H9 (cell line): ENCODE measurements around the gene ZMYND12. TPM values are rescaled to one million over a fixed set of nuclear protein-coding genes. Genes with fewer than 3 reads are reported as not detected.

Experiments
- DNase-seq: peaks from one replicate; pipeline ENCODE4 v3.0.0-alpha.2; 2017
- H2AFZ ChIP-seq: one replicate; pipeline ENCODE4 v1.6.1; 2013; ENCODE audit warnings: mild to moderate bottlenecking, low read length, control low read depth, moderate library complexity
- H2AK5ac ChIP-seq: 2 replicates; pipeline ENCODE4 v1.6.1; 2013; ENCODE audit warnings: low read length, control low read depth, mixed read lengths; ENCODE audit not compliant: insufficient read length
- H2BK120ac ChIP-seq: one replicate; pipeline ENCODE4 v1.6.1; 2013; ENCODE audit warnings: low read depth, mild to moderate bottlenecking, low read length, control low read depth, inconsistent platforms; ENCODE audit not compliant: poor library complexity, severe bottlenecking
- H2BK12ac ChIP-seq: 2 replicates; pipeline ENCODE4 v1.6.1; 2013; ENCODE audit warnings: low read length, control low read depth, mixed read lengths, low read depth; ENCODE audit not compliant: insufficient read length
- H2BK15ac ChIP-seq: 2 replicates; pipeline ENCODE4 v1.6.1; 2013; ENCODE audit warnings: low read depth, low read length, control low read depth
- H2BK20ac ChIP-seq: one replicate; pipeline ENCODE4 v1.6.1; 2013; ENCODE audit warnings: low read depth, mild to moderate bottlenecking, low read length, control low read depth, inconsistent platforms; ENCODE audit not compliant: poor library complexity, severe bottlenecking
- H2BK5ac ChIP-seq: 2 replicates; pipeline ENCODE4 v1.6.1; 2013; ENCODE audit warnings: low read length, control low read depth, mixed read lengths; ENCODE audit not compliant: insufficient read length
- H3K14ac ChIP-seq: 2 replicates; pipeline ENCODE4 v1.6.1; 2013; ENCODE audit warnings: low read length, control low read depth; ENCODE audit not compliant: insufficient read depth
- H3K18ac ChIP-seq: 2 replicates; pipeline ENCODE4 v1.6.1; 2013; ENCODE audit warnings: low read depth, mild to moderate bottlenecking, mixed read lengths, low read length, control low read depth; ENCODE audit not compliant: insufficient read length
- H3K23ac ChIP-seq: 2 replicates; pipeline ENCODE4 v1.6.1; 2013; ENCODE audit warnings: low read length, control low read depth, mixed read lengths, low read depth; ENCODE audit not compliant: insufficient read length
- H3K23me2 ChIP-seq: 2 replicates; pipeline ENCODE4 v1.6.1; 2013; ENCODE audit warnings: low read depth, mild to moderate bottlenecking, mixed read lengths, low read length, control low read depth; ENCODE audit not compliant: insufficient read length, poor library complexity, severe bottlenecking
- H3K27ac ChIP-seq: 2 replicates; pipeline ENCODE4 v1.5.1; 2013; ENCODE audit warnings: low read length, control low read depth, mixed read lengths, low read depth; ENCODE audit not compliant: insufficient read length
- H3K27me3 ChIP-seq: 2 replicates; pipeline ENCODE4 v1.6.1; 2013; ENCODE audit warnings: low read length, control low read depth, inconsistent platforms; ENCODE audit not compliant: insufficient read depth
- H3K4ac ChIP-seq: 2 replicates; pipeline ENCODE4 v1.6.1; 2013; ENCODE audit warnings: low read depth, mild to moderate bottlenecking, control low read depth, inconsistent platforms, low read length, moderate library complexity
- H3K4me1 ChIP-seq: 2 replicates; pipeline ENCODE4 v1.6.1; 2013; ENCODE audit warnings: low read length, control low read depth, inconsistent platforms; ENCODE audit not compliant: insufficient read depth
- H3K4me2 ChIP-seq: 2 replicates; pipeline ENCODE4 v1.6.1; 2013; ENCODE audit warnings: low read length, control low read depth, mixed read lengths; ENCODE audit not compliant: insufficient read length, insufficient read depth
- H3K56ac ChIP-seq: 2 replicates; pipeline ENCODE4 v1.6.1; 2013; ENCODE audit warnings: low read depth, mild to moderate bottlenecking, mixed read lengths, low read length, control low read depth; ENCODE audit not compliant: insufficient read length
- H3K79me1 ChIP-seq: 2 replicates; pipeline ENCODE4 v1.6.1; 2013; ENCODE audit warnings: low read depth, mild to moderate bottlenecking, moderate library complexity, low read length, control low read depth, inconsistent platforms; ENCODE audit not compliant: insufficient read depth, poor library complexity, severe bottlenecking
- H3K79me2 ChIP-seq: 2 replicates; pipeline ENCODE4 v1.6.1; 2013; ENCODE audit warnings: low read length, control low read depth, inconsistent platforms; ENCODE audit not compliant: insufficient read depth
- H3K9ac ChIP-seq: 2 replicates; pipeline ENCODE4 v1.6.1; 2013; ENCODE audit warnings: low read length, control low read depth, mixed read lengths; ENCODE audit not compliant: insufficient read length; ENCODE audit errors: extremely low read depth
- H3K9me3 ChIP-seq: one replicate; pipeline ENCODE4 v1.6.1; 2013; ENCODE audit warnings: low read depth, low read length, inconsistent platforms; ENCODE audit not compliant: control insufficient read depth
- H3T11ph ChIP-seq: one replicate; pipeline ENCODE4 v1.6.1; 2013; ENCODE audit warnings: mild to moderate bottlenecking, low read length, control low read depth, inconsistent platforms
- H4K20me1 ChIP-seq: one replicate; pipeline ENCODE4 v1.6.1; 2013; ENCODE audit not compliant: control insufficient read depth, insufficient read length, insufficient read depth
- H4K5ac ChIP-seq: 2 replicates; pipeline ENCODE4 v1.6.1; 2013; ENCODE audit warnings: low read depth, mild to moderate bottlenecking, mixed read lengths, low read length, control low read depth; ENCODE audit not compliant: insufficient read length
- H4K8ac ChIP-seq: replicated peaks from 2 replicates; pipeline ENCODE4 v1.6.1; 2013; ENCODE audit warnings: low read length, control low read depth, mixed read lengths, low read depth; ENCODE audit not compliant: insufficient read length
- H4K91ac ChIP-seq: 2 replicates; pipeline ENCODE4 v1.6.1; 2013; ENCODE audit warnings: low read depth, mild to moderate bottlenecking, moderate library complexity, mixed read lengths, low read length, control low read depth; ENCODE audit not compliant: insufficient read length
- H3K27ac Mint-ChIP-seq, 3 experiments: 2 replicates in 2 of 3; 3 replicates in 1 of 3; pipeline ENCODE4 v1.8.0; 2020 to 2021; ENCODE audit warnings: mixed read lengths in 3 of 3, mild to moderate bottlenecking in 1 of 3, moderate library complexity in 1 of 3
- H3K27me3 Mint-ChIP-seq: 2 replicates; pipeline ENCODE4 v1.8.0; 2021; ENCODE audit warnings: low read depth, mild to moderate bottlenecking, moderate library complexity, mixed read lengths
- H3K36me3 Mint-ChIP-seq, 3 experiments: 2 replicates in 2 of 3; 3 replicates in 1 of 3; pipeline ENCODE4 v1.8.0; 2020 to 2021; ENCODE audit warnings: low read depth in 3 of 3, mixed read lengths in 3 of 3; ENCODE audit not compliant: insufficient read depth in 1 of 3
- H3K4me1 Mint-ChIP-seq, 2 experiments: 2 replicates each; pipeline ENCODE4 v1.8.0; 2020; ENCODE audit warnings: mixed read lengths in 2 of 2
- H3K4me3 Mint-ChIP-seq, 2 experiments: 2 replicates in 1 of 2; 3 replicates in 1 of 2; pipeline ENCODE4 v1.8.0; 2020 to 2021; ENCODE audit warnings: mild to moderate bottlenecking in 2 of 2, mixed read lengths in 2 of 2, moderate library complexity in 1 of 2
- H3K9me3 Mint-ChIP-seq, 2 experiments: 2 replicates in 1 of 2; 3 replicates in 1 of 2; pipeline ENCODE4 v1.8.0; 2020; ENCODE audit warnings: mild to moderate bottlenecking in 2 of 2, mixed read lengths in 2 of 2, moderate library complexity in 1 of 2
- WGBS: extraction: QIAGEN DNeasy Blood & Tissue Kit; methylation state at CpG from one replicate; pipeline ENCODE4 v1.1.7; 2013; ENCODE audit warnings: missing lambda C conversion rate, low lambda C conversion rate, mixed read lengths; ENCODE audit not compliant: insufficient read length; ENCODE audit errors: extremely low coverage; 5-methylcytosine and 5-hydroxymethylcytosine counted together
- total RNA-seq: library from RNA; stranded (reverse); gene quantifications from 2 replicates; pipeline ENCODE4 v1.2.1, GENCODE V29; 2021
- TF ChIP-seq, protein P1 (sequence below): fragments of 200-600 bp; sonication (generic); conservative IDR thresholded peaks from 3 replicates; pipeline ENCODE4 v1.8.0; 2021; ENCODE audit warnings: antibody characterized with exemption, mild to moderate bottlenecking

The ZMYND12 gene
- total RNA-seq, 1 experiment from 2014 or later, result 0.42 TPM

DNA sequence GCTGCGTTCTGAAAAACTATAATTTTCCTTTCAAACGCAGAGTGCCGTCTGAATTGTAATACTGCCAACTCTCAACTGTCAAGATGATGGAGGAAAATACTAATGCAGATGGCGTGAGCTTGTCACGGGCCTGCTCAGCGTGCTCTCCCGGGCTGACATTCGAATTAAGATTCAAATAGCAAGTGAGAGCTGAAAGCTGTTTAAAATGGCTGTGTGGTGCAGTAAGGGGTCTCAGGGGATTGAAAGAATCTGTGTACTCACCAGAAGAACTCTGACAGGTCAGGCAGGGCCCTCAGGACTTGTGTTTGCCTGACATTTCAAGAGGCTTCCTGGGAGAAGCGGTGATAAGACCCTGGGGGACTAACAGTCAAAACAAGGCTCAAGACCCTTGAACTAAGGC, 33.1 kb downstream of the ZMYND12 start:
- H3K4me3 Mint-ChIP-seq, result no peak overlapping the region

More for the DNA sequence above, 33.1 kb downstream of the ZMYND12 start:
- Histone ChIP-seq H3K79me2 (no peaks in the 10 kb centered on the region), H3T11ph (no peak overlapping the region), H3K4me1 (peaks cover 6% of the 10 kb centered on the region; the same call in 1 of the 2 replicates), H4K20me1 (no peaks in the 10 kb centered on the region), H3K27ac (no peak overlapping the region), H3K4ac (no peak overlapping the region), H3K9ac (no peak overlapping the region), H3K23ac (no peak overlapping the region), H3K4me2 (no peak overlapping the region), H2BK120ac (no peak overlapping the region), H3K79me1 (no peaks in the 10 kb centered on the region), H2BK12ac (no peak overlapping the region), H2BK20ac (no peak overlapping the region), H3K9me3 (no peaks in the 10 kb centered on the region), H4K5ac (no peak overlapping the region), H2AFZ (no peak overlapping the region), H3K18ac (no peak overlapping the region), H3K56ac (no peak overlapping the region), H3K27me3 (no peaks in the 10 kb centered on the region), H2AK5ac (no peak overlapping the region), H3K23me2 (no peaks in the 10 kb centered on the region), H2BK15ac (no peak overlapping the region), H2BK5ac (no peak overlapping the region), H4K91ac (no peak overlapping the region), H3K14ac (no peak overlapping the region), H4K8ac (no peak overlapping the region)
- Mint-ChIP-seq H3K27ac (no peak overlapping the region; a peak in 1 of 7 replicates), H3K27me3 (peaks cover 2% of the 10 kb centered on the region; the same call in 1 of the 2 replicates), H3K4me1 (peaks cover 35% of the 10 kb centered on the region in 2 experiments), H3K36me3 (no peaks in the 10 kb centered on the region), H3K9me3 (no peaks in the 10 kb centered on the region)
- TF ChIP-seq, protein P1, sequence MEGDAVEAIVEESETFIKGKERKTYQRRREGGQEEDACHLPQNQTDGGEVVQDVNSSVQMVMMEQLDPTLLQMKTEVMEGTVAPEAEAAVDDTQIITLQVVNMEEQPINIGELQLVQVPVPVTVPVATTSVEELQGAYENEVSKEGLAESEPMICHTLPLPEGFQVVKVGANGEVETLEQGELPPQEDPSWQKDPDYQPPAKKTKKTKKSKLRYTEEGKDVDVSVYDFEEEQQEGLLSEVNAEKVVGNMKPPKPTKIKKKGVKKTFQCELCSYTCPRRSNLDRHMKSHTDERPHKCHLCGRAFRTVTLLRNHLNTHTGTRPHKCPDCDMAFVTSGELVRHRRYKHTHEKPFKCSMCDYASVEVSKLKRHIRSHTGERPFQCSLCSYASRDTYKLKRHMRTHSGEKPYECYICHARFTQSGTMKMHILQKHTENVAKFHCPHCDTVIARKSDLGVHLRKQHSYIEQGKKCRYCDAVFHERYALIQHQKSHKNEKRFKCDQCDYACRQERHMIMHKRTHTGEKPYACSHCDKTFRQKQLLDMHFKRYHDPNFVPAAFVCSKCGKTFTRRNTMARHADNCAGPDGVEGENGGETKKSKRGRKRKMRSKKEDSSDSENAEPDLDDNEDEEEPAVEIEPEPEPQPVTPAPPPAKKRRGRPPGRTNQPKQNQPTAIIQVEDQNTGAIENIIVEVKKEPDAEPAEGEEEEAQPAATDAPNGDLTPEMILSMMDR, result no peak
- no CpG with 5 or more reads among the region's 9 CpGs for WGBS
- DNase-seq, result no peak
